CD14-positive monocyte (primary cell): ENCODE data around the gene PTAFR. TPM values are rescaled to one million over a fixed set of nuclear protein-coding genes. Genes with fewer than 3 reads are reported as not detected.

Source experiments
- DNase-seq, 3 donors: peaks; one replicate each; pipeline ENCODE4 v3.0.0-alpha.2; 2011 to 2022
- H2AFZ ChIP-seq: 2 replicates; pipeline ENCODE4 v1.6.0; 2012; ENCODE audit warnings: mild to moderate bottlenecking, low read depth, low read length, inconsistent platforms; ENCODE audit not compliant: insufficient read depth, poor library complexity, severe bottlenecking
- H3K27ac ChIP-seq, 2 donors: 1 replicate in 1 of 2; 2 replicates in 1 of 2; pipeline ENCODE4 v1.5.1; 2012 to 2013; ENCODE audit warnings: low read length in 2 of 2, control low read depth in 1 of 2, inconsistent platforms in 1 of 2, low read depth in 1 of 2, mild to moderate bottlenecking in 1 of 2
- H3K27me3 ChIP-seq, 2 donors: one replicate each; pipeline versions ENCODE4 v1.6.0 to v1.6.1; 2011 to 2013; ENCODE audit warnings: low read length in 2 of 2; ENCODE audit not compliant: control insufficient read depth in 2 of 2, insufficient read depth in 2 of 2
- H3K36me3 ChIP-seq, 2 donors: replicated peaks in 1 of 2; 1 replicate in 1 of 2; 2 replicates in 1 of 2; pipeline versions ENCODE4 v1.5.1 to v1.6.1; 2012 to 2013; ENCODE audit warnings: low read length in 2 of 2, control low read depth in 1 of 2, inconsistent platforms in 1 of 2, mild to moderate bottlenecking in 1 of 2; ENCODE audit not compliant: insufficient read depth in 2 of 2, control insufficient read depth in 1 of 2
- H3K4me1 ChIP-seq, 2 donors: 1 replicate in 1 of 2; 2 replicates in 1 of 2; pipeline versions ENCODE4 v1.5.1 to v1.6.1; 2012 to 2013; ENCODE audit warnings: low read length in 2 of 2, control low read depth in 1 of 2, inconsistent platforms in 1 of 2, mild to moderate bottlenecking in 1 of 2, moderate library complexity in 1 of 2; ENCODE audit not compliant: insufficient read depth in 2 of 2, control insufficient read depth in 1 of 2
- H3K4me2 ChIP-seq: replicated peaks from 2 replicates; pipeline ENCODE3; 2012; ENCODE audit warnings: low read length, moderate library complexity, mild to moderate bottlenecking; ENCODE audit not compliant: poor library complexity, severe bottlenecking; ENCODE audit errors: extremely low read depth
- H3K4me3 ChIP-seq, 3 experiments: fragments of 200-600 bp in 1 of 3; sonication (generic) in 1 of 3; replicated peaks in 1 of 3; 1 replicate in 2 of 3; 2 replicates in 1 of 3; pipeline ENCODE4 v1.5.1; 2011 to 2013; ENCODE audit warnings: low read length in 3 of 3, mild to moderate bottlenecking in 3 of 3, control low read depth in 2 of 3, low read depth in 2 of 3, inconsistent platforms in 1 of 3, moderate library complexity in 1 of 3
- H3K79me2 ChIP-seq: 2 replicates; pipeline ENCODE4 v1.6.0; 2012; ENCODE audit warnings: mild to moderate bottlenecking, control low read depth, inconsistent platforms, low read length, moderate library complexity; ENCODE audit not compliant: insufficient read depth
- H3K9ac ChIP-seq: 2 replicates; pipeline ENCODE4 v1.6.0; 2017; ENCODE audit warnings: low read length, mild to moderate bottlenecking; ENCODE audit not compliant: insufficient read depth, poor library complexity, severe bottlenecking
- H3K9me3 ChIP-seq, 2 donors: replicated peaks in 1 of 2; 1 replicate in 1 of 2; 2 replicates in 1 of 2; pipeline versions ENCODE4 v1.5.1 to v1.6.1; 2012 to 2013; ENCODE audit warnings: low read length in 2 of 2, control low read depth in 1 of 2; ENCODE audit not compliant: control insufficient read depth in 1 of 2, insufficient read depth in 1 of 2
- H4K20me1 ChIP-seq: 2 replicates; pipeline ENCODE4 v1.6.0; 2012; ENCODE audit warnings: mild to moderate bottlenecking, low read length, control low read depth, moderate library complexity; ENCODE audit not compliant: insufficient read depth
- H3K27ac Mint-ChIP-seq, 7 donors: one replicate each; pipeline ENCODE4 v1.8.0; 2020; ENCODE audit warnings: mild to moderate bottlenecking in 7 of 7, mixed read lengths in 7 of 7, moderate library complexity in 6 of 7, inconsistent platforms in 2 of 7
- H3K27me3 Mint-ChIP-seq, 3 donors: one replicate each; pipeline ENCODE4 v1.8.0; 2021 to 2022; ENCODE audit warnings: low read depth in 3 of 3, mild to moderate bottlenecking in 3 of 3, mixed read lengths in 3 of 3, moderate library complexity in 3 of 3, inconsistent platforms in 1 of 3
- H3K36me3 Mint-ChIP-seq, 2 donors: one replicate each; pipeline ENCODE4 v1.8.0; 2020; ENCODE audit warnings: mixed read lengths in 2 of 2, inconsistent platforms in 1 of 2, mild to moderate bottlenecking in 1 of 2
- H3K4me1 Mint-ChIP-seq: one replicate; pipeline ENCODE4 v1.8.0; 2020; ENCODE audit warnings: mild to moderate bottlenecking, mixed read lengths
- H3K4me3 Mint-ChIP-seq, 2 donors: one replicate each; pipeline ENCODE4 v1.8.0; 2020; ENCODE audit warnings: mild to moderate bottlenecking in 2 of 2, mixed read lengths in 2 of 2, moderate library complexity in 1 of 2
- H3K9me3 Mint-ChIP-seq, 7 donors: one replicate each; pipeline ENCODE4 v1.8.0; 2020 to 2022; ENCODE audit warnings: mixed read lengths in 7 of 7, mild to moderate bottlenecking in 6 of 7, moderate library complexity in 6 of 7, inconsistent platforms in 2 of 7
- WGBS: methylation state at CpG from one replicate; pipeline ENCODE4 v1.1.5; 2013; ENCODE audit warnings: missing lambda C conversion rate; ENCODE audit not compliant: insufficient coverage; 5-methylcytosine and 5-hydroxymethylcytosine counted together
- intact Hi-C, 2 donors: fragments of 100-400 bp; cut with micrococcal nuclease; formaldehyde crosslinking; loops; one replicate each; pipeline versions ENCODE4 v1.15.0 to v1.15.1; 2023
- polyA plus RNA-seq, 3 donors: library from polyadenylated mRNA; depleted of rRNA in 1 of 3; unstranded in 2 of 3; stranded (reverse) in 1 of 3; fragments of 300-500 nt in 2 of 3; fragments of >200 nt in 1 of 3; fragmentation: Illumina TruSeq in 2 of 3; gene quantifications; 1 replicate in 2 of 3; 2 replicates in 1 of 3; pipeline ENCODE4 v1.2.3, GENCODE V29; 2012 to 2021
- TF ChIP-seq, protein P1 (sequence below): fragments of 200-600 bp; IDR thresholded peaks from one replicate; pipeline ENCODE4 v1.8.0; 2022; ENCODE audit warnings: antibody characterized with exemption, mild to moderate bottlenecking

The PTAFR gene
- polyA plus RNA-seq, 3 donors, result 115 to 347 (median 331) TPM

DNA sequence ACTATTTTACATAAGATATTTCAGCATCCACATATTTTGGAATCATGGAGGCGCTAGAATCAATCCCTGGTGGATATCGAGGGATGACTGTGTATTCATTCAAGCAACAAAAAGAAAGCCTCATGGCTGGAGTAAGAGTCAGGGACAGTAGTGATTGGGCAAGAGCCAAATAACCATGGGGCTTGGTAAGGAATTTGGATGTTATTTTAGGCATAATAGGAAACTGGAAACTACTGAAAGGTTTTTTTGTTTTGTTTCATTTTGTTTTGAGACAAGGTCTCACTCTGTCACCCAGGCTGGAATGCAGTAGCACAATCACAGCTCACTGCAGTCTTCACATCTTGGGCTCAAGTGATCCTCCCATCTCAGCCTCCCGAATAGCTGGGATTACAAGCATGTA lies 54.3 kb downstream of the PTAFR start:
- Mint-ChIP-seq H3K4me1 (peaks cover 58% of the 10 kb centered on the region), H3K27ac (peak overlapping the region; percentile 23 to 96 (median 84)), H3K9me3 (peaks cover 0 to 6% (median 0%) of the 10 kb centered on the region in 7 donors), H3K36me3 (peaks cover 0 to 6% of the 10 kb centered on the region in 2 donors), H3K4me3 (peak overlapping the region in 1 of 2 donors; percentile 28), H3K27me3 (peaks cover 0 to 2% (median 0%) of the 10 kb centered on the region in 3 donors)
- H2AFZ ChIP-seq, result no peak overlapping the region
- H3K27ac ChIP-seq, result peak overlapping the region; percentile 5 to 64
- H3K36me3 ChIP-seq, result no peaks in the 10 kb centered on the region
- TF ChIP-seq, protein P1, sequence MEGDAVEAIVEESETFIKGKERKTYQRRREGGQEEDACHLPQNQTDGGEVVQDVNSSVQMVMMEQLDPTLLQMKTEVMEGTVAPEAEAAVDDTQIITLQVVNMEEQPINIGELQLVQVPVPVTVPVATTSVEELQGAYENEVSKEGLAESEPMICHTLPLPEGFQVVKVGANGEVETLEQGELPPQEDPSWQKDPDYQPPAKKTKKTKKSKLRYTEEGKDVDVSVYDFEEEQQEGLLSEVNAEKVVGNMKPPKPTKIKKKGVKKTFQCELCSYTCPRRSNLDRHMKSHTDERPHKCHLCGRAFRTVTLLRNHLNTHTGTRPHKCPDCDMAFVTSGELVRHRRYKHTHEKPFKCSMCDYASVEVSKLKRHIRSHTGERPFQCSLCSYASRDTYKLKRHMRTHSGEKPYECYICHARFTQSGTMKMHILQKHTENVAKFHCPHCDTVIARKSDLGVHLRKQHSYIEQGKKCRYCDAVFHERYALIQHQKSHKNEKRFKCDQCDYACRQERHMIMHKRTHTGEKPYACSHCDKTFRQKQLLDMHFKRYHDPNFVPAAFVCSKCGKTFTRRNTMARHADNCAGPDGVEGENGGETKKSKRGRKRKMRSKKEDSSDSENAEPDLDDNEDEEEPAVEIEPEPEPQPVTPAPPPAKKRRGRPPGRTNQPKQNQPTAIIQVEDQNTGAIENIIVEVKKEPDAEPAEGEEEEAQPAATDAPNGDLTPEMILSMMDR, result no peak
- no peak overlapping the region for H3K4me2 ChIP-seq
- no peaks in the 10 kb centered on the region for H3K9me3 ChIP-seq
- H3K9ac ChIP-seq, result no peak overlapping the region
- H4K20me1 ChIP-seq, result no peaks in the 10 kb centered on the region
- H3K27me3 ChIP-seq, result no peaks in the 10 kb centered on the region
- H3K79me2 ChIP-seq, result peaks cover 16% of the 10 kb centered on the region
- no peak for DNase-seq
- no peak overlapping the region for H3K4me3 ChIP-seq
- intact Hi-C loops, result no loop called here
- peaks cover 68 to 73% of the 10 kb centered on the region in 2 donors for H3K4me1 ChIP-seq
- 100% methylated on average over 1 of the region's 3 CpGs for WGBS

DNA sequence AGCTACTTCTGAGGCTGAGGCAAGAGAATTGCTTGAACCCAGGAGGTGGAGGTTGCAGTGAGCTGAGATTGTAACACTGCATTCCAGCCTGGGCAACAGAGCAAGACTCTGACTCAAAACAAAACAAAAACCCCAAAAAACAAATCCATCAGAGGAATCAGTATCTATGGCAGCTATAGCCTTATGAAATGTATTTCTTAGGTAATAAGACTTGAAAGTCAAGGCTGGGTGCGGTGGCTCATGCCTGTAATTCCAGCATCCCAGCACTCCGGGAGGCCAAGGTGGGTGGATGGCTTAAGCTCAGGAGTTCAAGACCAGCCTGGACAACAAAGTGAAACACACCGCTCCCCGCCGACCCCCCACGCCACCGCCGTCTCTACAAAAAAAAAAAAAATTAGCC lies 56.9 kb downstream of the PTAFR start:
- H3K4me3 Mint-ChIP-seq, result no peak overlapping the region
- DNase-seq, result no peak
- peaks cover 0 to 2% (median 0%) of the 10 kb centered on the region in 3 donors for H3K27me3 Mint-ChIP-seq
- peaks cover 6% of the 10 kb centered on the region for H3K79me2 ChIP-seq
- H3K36me3 ChIP-seq, result no peaks in the 10 kb centered on the region
- intact Hi-C loops, result no loop called here
- 100% methylated on average over 3 of the region's 8 CpGs for WGBS
- no peaks in the 10 kb centered on the region for H3K27me3 ChIP-seq
- peak overlapping the region in 1 of 7 donors; percentile 68 for H3K27ac Mint-ChIP-seq
- no peak overlapping the region for H3K4me2 ChIP-seq
- TF ChIP-seq, protein P1, result no peak
- H3K4me1 ChIP-seq, result peaks cover 65 to 70% of the 10 kb centered on the region in 2 donors
- H3K4me1 Mint-ChIP-seq, result peaks cover 56% of the 10 kb centered on the region
- H4K20me1 ChIP-seq, result no peaks in the 10 kb centered on the region
- no peaks in the 10 kb centered on the region for H3K9me3 ChIP-seq
- H3K9me3 Mint-ChIP-seq, result peaks cover 0 to 6% (median 0%) of the 10 kb centered on the region in 7 donors
- H3K36me3 Mint-ChIP-seq, result peaks cover 0 to 6% of the 10 kb centered on the region in 2 donors
- no peak overlapping the region for H2AFZ ChIP-seq
- no peak overlapping the region for H3K9ac ChIP-seq
- H3K4me3 ChIP-seq, result no peak overlapping the region
- H3K27ac ChIP-seq, result no peak overlapping the region
